Measurements from ENCODE around the gene SPO11.

The SPO11 gene, protein sequence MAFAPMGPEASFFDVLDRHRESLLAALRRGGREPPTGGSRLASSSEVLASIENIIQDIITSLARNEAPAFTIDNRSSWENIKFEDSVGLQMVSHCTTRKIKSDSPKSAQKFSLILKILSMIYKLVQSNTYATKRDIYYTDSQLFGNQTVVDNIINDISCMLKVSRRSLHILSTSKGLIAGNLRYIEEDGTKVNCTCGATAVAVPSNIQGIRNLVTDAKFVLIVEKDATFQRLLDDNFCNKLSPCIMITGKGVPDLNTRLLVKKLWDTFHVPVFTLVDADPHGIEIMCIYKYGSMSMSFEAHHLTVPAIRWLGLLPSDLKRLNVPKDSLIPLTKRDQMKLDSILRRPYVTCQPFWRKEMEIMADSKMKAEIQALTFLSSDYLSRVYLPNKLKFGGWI

DNA sequence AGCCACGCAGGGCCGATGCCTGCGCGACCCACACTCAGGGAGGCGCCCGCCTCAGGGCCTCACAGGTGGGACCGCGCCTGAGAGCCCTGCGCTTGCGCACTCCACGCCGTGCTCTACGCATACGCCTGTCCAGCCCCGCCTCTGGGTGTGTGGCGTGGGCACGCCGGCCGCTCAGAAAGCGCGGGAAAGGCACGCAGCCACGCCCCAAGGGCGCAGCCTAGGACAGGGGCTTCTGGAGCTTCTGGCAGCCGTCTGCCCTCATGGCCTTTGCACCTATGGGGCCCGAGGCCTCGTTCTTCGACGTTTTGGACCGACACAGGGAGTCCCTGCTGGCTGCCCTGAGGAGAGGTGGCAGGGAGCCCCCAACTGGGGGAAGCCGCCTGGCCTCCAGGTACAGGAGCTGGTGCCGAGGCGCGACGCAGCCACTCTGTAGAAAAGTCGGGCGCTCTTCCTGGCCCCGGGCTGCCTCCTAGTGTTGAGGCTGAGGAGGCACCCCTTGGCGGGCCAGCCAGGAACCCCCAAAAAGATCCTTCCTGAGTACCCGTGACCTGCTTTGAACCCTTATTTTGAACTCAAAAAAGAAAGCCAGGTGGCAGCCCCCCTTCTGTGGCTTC, at the start of gene SPO11:
Gene SPO11 (plus strand): TSS at position 196 of the 614 bp plus-strand sequence. CDS start 65 bp downstream, at position 261.
- no peak for DNase-seq

DNA sequence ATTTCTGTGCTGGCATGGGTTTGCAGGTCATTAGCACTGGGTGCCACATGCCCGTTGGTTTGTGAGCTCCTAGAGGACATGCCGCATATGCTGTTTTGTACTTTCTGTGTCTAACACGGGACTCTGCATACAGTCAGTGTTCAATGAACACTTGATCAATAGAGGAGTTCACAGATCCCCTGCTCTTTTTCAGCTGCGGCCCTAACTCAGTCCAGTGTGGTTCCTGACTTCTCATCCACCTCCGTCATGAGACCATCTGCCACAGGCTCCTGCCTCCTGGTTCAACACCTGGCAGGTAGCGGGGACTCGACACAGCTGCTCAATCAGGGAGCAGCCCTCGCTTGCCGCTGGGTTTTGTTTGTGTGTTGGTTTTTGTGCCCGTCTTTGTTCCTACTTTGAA, 49.4 kb upstream of the SPO11 start:
- no peak for DNase-seq

DNA sequence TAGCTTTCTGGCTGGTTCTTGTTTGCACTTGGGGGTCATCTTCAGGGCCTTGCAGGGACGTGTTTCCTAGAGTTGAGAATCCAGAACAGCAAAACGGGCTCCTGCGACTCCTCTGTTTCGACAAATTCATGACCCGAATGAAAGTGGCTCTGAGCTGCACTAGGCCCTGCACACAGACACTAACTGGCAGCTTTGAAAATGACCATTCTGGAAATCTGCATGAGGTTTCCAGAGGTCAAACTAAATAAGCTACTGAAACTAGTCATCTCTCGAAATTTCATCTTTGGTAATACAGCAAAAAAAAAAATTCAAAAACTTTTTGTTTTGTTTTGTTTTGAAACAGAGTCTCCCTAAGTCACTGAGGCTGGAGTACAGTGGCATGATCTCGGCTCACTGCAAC, 47.7 kb upstream of the SPO11 start:
- no peak for DNase-seq

DNA sequence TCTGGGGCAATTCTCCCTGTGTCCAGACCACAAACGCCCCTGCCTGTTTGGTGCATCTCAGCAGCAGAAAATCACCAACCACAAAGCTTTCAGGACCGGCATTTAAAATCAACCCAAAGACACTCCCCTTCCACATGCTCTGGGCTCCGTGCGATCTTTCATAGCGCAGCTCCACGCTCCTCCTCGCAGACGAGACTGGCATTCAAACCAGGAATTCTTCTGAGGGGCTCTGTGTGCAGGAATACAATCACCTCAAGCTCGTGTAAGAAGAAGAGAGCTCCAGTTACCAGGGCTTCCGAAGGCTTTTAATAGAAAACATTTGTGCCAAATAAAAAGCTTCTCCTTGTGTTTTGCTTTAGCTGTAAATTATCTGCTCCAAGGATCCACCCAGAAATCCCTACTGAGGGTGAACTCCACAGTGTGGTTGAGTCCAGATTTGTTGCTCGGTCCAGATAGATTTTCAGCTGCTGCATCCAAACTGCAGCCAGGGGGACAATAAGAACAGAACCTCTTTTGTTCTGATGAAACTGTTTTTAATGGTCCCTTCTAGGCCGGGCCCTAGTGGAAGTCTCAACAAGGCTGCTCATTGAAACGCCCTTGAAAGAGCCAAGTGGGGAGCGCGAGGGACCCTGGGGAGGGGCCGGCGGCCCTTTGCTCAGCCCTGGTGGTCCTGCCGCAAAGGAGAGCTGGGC, 46.8 kb upstream of the SPO11 start:
- peak; percentile 56 for DNase-seq

DNA sequence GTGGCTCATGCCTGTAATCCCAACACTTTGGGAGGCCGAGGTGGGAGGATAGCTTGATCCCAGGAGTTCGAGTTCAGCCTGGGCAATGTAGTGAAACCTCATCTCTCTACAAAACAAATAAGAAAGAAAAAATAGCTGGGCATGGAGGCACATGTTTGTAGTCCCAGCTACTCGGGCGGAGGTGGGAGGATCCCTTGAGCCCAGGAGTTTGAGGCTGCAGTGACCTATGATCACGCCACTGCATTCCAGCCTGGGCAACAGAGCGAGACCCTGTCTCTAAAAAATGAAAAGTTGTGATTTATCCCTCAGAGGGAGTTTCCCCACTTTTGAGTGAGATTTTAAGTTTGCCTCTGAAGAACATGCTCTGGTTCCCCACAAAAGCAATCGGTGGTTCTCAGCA, 45.7 kb upstream of the SPO11 start:
- DNase-seq, result no peak

DNA sequence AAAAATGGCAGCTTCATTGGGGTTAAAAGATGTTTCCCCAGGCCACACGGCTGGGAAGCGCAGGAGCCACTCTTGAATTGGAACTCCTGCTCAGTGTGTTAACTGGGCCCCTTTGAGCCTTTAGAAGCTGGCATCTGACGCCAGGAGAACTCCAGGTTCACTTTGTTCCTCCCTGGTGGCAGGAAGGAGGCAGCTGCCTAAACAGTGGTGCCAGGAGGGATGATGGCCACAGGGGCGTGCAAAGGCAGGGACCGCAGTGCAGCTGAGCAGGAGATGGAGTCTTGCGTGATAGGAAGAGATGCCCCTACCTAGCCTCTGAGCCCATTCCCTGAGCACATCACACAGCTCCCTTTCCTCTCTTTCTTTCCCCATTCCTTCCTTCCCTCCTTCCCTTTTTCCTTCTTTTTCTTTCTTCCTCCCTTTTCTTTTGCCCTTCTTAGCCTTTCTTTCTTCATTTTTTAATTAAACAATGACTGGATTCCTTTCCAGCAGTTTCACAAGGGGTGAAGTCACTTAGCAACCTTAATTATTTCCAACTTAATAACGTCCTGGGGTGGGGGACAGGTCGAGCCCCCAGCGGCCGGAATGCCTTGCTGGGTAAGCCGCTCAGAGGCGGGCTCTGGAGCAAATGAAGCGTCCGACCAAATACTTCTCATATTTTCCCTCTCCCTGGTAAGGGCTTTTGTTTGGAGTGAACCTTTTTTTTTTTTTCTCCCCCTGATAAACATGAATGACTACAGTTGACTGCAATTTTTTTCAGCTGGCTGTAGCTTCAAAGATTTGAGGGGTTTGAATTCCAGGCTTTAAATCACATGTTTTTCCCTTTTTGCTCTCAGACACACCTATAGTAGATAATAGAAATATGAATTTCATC, 42.4 kb upstream of the SPO11 start:
- no peak for DNase-seq

- DNase-seq, result no peak
Observed at GRCh38 chr20:57287901-57288300, 41.7 kb upstream of the SPO11 start.

- no peak for DNase-seq
Observed at GRCh38 chr20:57288651-57289277, 40.8 kb upstream of the SPO11 start.

- DNase-seq, result no peak
Observed at GRCh38 chr20:57289391-57290177, 40.0 kb upstream of the SPO11 start.

DNA sequence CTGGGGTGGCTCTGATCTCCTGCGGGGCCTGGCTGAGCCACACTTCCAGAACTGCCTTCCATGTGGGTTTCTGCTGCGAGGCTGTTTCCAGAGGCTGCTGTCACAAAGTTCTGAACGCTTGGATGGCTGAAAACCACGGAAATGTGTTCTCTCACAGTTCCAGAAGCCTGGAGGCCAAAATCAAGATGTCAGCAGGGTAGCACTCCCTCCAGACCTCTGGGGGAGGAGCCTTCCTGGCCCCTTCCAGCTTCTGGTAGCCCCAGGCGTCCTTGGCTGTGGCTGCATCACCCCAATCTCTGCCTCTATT, 39.5 kb upstream of the SPO11 start:
- DNase-seq, result no peak

- no peak for DNase-seq
Observed at GRCh38 chr20:57291003-57291402, 38.6 kb upstream of the SPO11 start.

DNA sequence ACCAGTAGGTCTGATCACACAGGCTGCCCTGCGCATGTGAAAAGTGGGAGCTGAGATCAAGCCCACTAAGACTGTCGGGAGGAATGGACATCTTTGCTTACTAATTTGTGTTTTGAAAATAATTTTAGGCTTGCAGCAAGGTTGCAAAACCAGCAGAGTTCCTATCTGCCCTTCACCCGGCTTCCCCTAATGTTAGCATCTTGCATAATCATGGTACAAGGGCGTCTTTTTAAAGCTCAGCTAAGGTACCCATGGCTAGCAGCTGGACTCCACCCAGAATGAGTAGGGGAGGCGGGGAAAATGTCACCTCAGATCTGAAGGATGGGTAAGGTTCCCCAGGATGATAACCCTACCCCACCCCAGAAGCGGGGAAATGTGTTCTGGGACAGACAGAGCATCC, 37.9 kb upstream of the SPO11 start:
- DNase-seq, result no peak

- DNase-seq, result no peak
Observed at GRCh38 chr20:57292611-57293010, 37.0 kb upstream of the SPO11 start.

GRCh38 chr20:57293995-57294394, 35.6 kb upstream of the SPO11 start:
- DNase-seq, result no peak

- no peak for DNase-seq
Observed at GRCh38 chr20:57294550-57294949, 35.1 kb upstream of the SPO11 start.

DNA sequence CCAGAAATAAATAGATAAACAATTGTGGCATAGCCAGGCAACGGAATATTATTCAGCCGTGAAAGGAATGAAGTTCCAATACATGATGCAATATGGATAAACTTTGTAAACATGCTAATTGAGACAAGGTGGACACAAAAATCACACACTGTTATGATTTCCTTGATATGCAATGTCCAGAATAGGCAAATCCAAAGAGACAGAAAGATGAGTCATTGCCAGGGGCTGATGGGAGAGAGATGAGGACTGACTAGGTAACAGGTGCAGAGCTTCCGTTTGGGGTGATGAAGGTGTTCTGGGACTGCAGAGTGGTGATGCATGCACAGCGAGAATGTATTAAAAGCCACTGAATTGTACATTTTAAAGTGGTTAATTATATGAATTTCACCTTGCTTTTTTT, 31.1 kb upstream of the SPO11 start:
- no peak for DNase-seq

DNA sequence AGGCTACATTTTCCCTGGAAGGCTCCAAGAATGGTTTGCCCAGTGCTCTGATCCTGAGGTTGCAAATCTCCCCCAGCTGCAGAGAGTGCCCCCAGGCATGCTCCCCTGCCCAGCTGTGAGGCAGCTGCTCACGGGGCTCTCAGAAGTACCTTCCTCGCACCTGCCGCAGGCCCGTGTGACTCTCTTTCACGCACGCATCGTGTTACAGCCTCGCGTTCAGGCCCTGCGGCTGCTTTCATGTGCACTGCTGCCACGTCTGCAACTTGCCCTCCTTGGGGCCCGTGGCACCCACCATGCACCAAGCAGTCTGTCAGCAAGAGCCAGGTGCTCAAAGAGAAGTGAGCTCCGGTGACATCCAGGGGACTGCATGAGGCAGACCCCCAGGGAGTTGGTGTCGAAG, 28.6 kb upstream of the SPO11 start:
- no peak for DNase-seq

GRCh38 chr20:57306747-57307146, 22.9 kb upstream of the SPO11 start:
- DNase-seq, result no peak

- no peak for DNase-seq
Observed at GRCh38 chr20:57308451-57309271, 20.9 kb upstream of the SPO11 start.

DNA sequence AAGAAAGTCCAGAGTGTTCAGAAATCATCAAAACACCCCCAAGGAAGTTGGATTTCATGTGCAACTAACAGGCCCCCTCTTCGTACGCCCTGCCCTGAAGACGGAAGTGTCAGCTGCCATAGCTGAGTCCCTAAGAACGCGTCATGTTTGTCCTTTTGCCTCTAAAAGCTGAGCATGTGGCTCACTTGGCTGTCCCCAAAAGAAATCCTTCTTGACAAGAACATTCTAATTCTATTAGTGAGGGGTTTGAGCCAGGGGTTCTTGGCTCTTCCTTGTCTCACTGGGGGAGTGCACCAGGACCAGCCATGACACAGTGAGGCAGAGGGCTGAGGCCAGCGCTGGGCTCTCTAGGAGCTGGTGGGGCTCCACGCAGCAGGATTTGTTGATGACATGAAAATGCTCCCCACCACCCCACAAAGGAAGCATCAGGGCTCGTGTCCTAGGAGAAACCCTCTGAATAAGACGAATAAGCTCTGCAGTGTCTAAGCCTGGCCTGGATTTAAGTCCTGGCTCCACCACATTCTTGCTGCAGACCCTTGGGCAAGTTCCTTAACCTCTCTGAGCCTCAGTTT, 20.0 kb upstream of the SPO11 start:
- DNase-seq, result no peak
